ENCODE results near the gene ZNF699.
"Not testable (repeated sequence)": the region's sequence is repeated elsewhere in the genome, so short reads cannot be mapped to it uniquely, and the experiment has no call there.

ZNF699 gene

DNA sequence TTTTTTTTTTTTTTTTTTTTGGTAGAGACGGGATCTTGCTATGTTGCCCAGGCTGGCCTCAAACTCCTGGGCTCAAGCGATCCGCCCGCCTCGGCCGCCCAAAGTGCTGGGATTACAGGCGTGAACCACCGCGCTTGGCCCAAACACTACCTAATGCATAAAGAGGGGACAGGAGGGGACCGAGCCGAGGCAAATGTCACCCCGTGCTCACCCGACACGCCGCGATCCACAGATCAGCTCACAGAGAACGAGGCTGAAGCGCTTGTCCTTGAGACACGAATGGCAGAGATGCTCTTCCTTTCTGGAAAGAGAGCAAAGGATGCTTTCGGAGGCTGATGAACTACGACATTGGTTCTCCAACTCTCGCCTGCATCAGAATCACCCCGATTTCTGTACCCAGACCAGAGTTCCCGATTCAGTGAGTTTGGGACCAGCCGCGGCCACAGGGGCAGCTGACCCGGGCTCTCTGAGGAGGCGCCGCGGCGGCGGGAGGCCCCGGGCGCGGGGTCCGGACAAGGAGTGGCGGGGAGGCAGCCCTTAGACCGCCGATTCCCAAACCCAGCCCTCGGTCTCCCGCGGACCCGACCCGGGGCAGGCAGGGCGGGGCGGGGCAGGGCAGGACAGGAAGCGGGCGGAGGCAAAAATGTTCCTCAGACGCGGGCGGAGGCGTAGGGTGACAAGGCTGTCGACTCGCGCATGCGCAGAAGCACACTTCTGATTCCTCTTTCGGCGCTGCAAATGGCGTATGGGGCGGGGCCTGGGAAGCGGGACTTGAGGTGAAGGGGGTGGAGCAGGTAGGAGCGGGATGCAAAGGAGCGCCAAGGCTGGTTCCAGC, at the start of gene ZNF699:
Gene ZNF699 (minus strand): TSS at position 700 of the 835 bp plus-strand sequence. CDS start 4,719 bp downstream, outside the sequence.
- DNase-seq: peak; percentile 99

GRCh38 chr19:9354651-9355050, 45.0 kb upstream of the ZNF699 start:
- DNase-seq: no peak

DNA sequence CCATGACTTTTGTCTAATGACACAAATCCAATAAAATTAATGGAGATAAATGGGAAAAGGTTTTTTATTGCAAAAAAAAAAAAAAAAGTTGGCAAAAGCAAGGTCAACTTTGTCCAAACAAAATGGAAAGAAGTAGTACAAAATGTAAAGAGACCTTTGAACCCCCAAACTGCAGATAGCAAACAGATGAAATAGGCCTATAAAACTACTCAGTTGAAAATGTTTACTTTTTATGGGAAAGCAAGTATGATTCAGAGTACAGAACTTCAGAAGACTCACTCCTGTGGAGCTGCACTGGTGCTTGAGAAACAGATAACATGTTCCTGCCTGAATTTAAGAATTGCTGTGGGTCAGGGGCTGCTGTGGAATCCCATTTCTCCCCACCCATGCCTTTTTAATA, 43.4 kb upstream of the ZNF699 start:
- DNase-seq: no peak

- DNase-seq: no peak
Observed at GRCh38 chr19:9352505-9352904, 42.9 kb upstream of the ZNF699 start.

DNA sequence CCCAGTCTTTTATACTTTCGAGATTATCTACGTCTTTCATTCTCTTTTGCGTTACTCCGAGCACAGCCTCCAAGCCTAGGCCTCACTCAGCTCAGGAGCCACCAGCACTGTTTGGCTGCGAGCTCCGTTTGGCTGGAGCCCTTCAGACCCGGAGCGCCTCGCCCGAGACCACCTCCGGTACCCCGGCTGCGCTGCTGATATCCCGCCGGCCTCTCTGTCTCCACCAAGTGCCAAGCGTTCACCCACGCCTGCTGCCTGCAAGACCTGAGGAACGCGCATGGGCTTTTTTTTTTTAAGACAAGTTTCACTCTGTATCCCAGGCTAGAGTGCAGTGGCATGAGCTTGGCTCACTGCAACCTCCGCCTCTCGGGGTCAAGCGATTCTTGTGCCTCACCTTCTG, 39.0 kb upstream of the ZNF699 start:
- no peak for DNase-seq

GRCh38 chr19:9348253-9348652, 38.6 kb upstream of the ZNF699 start:
- DNase-seq: no peak

GRCh38 chr19:9345005-9345404, 35.4 kb upstream of the ZNF699 start:
- no peak for DNase-seq

GRCh38 chr19:9342610-9343304, 33.1 kb upstream of the ZNF699 start:
- DNase-seq: no peak

GRCh38 chr19:9329999-9330398, 20.4 kb upstream of the ZNF699 start:
- no peak for DNase-seq

DNA sequence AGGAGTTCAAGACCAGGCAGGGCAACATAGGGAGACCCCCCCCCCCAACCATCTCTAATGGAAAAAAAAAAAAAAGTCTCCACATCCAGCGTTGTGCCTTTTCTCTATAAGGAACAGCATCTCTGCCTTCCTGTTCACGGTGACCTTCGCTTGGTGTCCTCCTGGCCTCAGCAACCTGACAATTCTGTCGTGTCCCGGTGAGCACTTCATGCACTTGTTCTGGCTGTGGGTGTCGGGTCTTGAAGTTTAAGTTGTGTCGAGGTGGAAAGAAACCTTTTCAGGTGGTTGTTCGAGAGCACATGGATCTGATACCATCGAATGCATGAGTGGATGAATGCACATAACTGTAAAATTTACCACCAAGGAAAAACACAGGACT, 14.9 kb upstream of the ZNF699 start:
- DNase-seq: no peak

- DNase-seq: peak; percentile 97
Observed at GRCh38 chr19:9323919-9324583, 14.4 kb upstream of the ZNF699 start, which contains the start of gene ZNF559. Gene ZNF559 (plus strand): TSS chr19:9324179. CDS start chr19:9338550, 14,371 bp downstream.

DNA sequence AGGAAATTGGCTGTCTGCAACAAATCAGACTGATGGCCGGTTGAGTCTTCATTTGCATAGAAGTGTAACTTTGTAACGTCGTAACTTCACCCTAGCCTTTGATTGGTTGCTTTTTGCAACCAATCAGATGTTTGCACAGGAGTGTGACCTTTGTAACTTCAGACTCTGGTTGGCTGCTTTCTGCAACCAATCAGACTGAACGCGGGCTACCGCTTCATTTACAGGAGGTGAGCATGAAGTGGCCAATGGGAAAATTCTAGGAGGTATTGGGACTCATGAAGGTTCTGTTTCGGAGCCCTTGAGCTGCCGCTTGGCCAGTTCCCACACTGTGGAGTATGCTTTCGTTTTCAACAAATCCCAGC, 13.9 kb upstream of the ZNF699 start:
- DNase-seq: peak; percentile 64

DNA sequence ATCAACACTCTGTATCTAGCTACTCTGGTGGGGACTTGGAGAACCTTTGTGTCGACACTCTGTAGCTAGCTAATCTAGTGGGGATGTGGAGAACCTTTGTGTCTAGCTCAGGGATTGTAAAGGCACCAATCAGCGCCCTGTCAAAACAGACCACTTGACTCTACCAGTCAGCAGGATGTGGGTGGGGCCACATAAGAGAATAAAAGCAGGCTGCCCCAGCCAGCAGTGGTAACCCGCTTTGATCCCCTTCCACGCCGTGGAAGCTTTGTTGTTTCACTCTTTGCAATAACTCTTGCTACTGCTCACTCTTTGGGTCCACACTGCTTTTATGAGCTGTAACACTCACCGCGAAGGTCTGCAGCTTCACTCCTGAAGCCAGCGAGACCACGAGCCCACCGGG, 12.6 kb upstream of the ZNF699 start:
- not testable (repeated sequence) for DNase-seq

DNA sequence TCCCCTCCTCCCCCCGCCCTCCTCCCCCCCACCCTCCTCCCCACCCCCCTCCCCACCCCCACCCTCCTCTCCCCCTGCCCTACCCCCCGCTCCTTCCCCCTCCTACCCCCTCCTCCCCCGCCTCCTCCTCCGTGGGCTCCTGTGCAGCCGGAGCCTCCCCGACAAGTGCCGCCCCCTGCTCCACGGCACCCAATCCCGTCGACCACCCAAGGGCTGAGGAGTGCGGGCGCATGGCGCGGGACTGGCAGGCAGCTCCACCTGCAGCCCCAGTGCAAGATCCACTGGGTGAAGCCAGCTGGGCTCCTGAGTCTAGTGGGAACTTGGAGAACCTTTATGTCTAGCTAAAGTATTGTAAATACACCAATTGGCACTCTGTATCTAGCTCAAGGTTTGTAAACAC, 12.1 kb upstream of the ZNF699 start:
- not testable (repeated sequence) for DNase-seq

DNA sequence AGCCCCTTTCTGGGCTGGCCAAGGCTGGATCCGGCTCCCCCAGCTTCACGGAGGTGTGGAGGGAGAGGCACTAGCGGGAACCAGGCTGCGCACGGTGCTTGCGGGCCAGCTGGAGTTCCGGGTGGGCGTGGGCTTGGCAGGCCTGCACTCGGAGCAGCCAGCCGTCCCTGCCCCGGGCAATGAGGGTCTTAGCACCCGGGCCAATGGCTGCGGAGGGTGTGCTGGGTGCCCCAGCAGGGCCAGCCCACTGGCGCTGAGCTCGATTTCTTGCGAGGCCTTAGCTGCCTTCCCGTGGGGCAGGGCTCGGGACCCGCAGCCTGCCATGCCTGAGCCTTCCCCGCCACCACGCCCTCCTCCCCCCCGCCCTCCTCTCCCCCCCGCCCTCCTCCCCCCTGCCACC, 11.7 kb upstream of the ZNF699 start:
- DNase-seq: no peak

DNA sequence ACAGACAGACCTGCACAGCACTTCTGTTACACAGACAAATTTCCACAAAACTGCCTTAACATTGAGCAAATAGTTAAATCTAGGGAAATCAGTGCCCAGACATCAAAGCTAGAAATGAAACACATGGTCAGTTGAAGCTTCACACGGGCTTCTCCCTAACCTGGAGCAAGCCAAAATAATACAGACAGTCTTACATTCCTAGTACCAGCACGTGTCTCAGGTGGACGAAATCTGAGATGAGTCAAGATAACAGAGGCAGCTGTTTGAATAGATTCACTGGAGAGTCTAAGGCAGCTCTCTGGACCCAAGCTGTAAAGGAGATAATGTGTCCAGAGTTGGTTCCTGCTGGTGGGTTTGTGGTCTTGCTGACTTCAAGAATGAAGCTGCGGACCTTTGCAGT, 4.1 kb upstream of the ZNF699 start:
- DNase-seq: no peak

GRCh38 chr19:9309974-9310446, 372 bp upstream of the ZNF699 start:
- DNase-seq: peak; percentile 89

GRCh38 chr19:9308091-9308770, 1.4 kb downstream of the ZNF699 start:
- DNase-seq: no peak

DNA sequence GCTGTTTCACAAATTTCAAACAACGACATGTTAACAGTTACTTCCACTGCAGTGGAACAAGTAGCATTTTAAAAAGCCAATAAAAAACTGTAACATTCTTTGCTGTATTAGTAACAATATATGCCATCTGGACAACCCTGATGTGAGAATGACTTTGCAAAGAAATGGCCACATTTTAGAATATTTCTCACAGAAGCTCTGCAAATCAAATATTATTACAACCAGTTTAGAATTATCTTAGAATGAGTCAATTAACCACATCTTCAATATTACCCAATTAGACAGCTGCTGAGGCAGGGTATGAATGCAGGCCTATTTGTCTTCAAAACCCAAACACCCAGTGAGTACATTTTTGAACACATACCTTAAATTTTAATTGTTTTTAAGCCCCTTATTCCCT, 3.2 kb downstream of the ZNF699 start:
- no peak for DNase-seq

- DNase-seq: no peak
Observed at GRCh38 chr19:9296336-9296735, 13.3 kb downstream of the ZNF699 start.

DNA sequence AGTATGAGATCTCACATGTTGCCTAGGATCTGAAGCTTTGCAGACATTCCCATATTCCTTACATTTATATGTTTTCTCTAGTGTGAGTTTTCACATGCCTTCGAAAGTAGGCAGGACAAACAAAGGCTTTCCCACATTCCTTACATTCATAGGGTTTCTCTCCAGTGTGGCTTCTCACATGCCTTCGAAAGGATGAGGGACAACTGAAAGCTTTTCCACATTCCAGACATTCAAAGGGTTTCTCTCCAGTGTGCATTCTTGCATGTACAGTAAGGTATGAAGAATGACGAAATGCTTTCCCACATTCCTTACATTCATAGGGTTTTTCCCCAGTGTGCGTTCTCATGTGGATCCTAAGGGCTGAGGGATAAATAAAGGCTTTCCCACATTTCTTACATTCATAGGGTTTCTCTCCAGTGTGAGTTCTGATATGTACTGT, 14.2 kb downstream of the ZNF699 start:
- no peak for DNase-seq

DNA sequence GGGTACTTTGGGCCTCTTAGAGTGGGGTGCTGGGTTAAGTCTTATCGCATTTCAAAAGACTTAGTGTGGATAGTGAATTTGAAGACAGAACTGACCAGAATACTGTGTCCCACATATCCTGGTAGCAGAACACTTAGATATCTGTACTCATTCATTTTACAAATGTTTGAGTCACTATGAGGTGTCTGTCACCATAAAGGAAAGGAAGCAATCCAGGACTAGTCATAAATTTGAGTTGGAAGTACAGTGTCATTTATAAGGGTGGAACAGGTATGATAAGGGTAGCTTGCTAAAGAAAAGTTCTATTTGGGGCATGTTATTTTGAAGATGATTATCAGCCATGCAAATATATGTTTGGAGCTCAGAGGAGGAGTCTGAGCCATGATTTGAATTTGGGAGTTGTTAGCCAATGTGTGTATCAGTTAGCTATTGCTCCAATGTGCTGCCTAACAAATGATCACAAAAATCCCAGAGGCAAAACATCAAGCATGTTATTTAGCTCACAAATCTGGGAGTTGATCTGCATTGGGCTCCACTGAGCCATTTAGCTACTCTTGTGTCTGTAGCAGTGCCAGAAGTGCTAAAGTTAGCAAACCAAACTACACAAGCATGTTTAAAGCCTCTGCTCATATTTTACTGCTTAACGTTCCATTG, 20.3 kb downstream of the ZNF699 start:
- DNase-seq: no peak
